ENCODE results near the gene SDC3.
"Not testable (repeated sequence)": the region's sequence is repeated elsewhere in the genome, so short reads cannot be mapped to it uniquely, and the experiment has no call there.

The SDC3 gene, protein sequence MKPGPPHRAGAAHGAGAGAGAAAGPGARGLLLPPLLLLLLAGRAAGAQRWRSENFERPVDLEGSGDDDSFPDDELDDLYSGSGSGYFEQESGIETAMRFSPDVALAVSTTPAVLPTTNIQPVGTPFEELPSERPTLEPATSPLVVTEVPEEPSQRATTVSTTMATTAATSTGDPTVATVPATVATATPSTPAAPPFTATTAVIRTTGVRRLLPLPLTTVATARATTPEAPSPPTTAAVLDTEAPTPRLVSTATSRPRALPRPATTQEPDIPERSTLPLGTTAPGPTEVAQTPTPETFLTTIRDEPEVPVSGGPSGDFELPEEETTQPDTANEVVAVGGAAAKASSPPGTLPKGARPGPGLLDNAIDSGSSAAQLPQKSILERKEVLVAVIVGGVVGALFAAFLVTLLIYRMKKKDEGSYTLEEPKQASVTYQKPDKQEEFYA

GRCh38 chr1:30908696-30909364 lies at the start of gene SDC3:
SDC3 (minus strand) TSS chr1:30908758; CDS start chr1:30908586, 172 bp downstream.
- no peak for DNase-seq

DNA sequence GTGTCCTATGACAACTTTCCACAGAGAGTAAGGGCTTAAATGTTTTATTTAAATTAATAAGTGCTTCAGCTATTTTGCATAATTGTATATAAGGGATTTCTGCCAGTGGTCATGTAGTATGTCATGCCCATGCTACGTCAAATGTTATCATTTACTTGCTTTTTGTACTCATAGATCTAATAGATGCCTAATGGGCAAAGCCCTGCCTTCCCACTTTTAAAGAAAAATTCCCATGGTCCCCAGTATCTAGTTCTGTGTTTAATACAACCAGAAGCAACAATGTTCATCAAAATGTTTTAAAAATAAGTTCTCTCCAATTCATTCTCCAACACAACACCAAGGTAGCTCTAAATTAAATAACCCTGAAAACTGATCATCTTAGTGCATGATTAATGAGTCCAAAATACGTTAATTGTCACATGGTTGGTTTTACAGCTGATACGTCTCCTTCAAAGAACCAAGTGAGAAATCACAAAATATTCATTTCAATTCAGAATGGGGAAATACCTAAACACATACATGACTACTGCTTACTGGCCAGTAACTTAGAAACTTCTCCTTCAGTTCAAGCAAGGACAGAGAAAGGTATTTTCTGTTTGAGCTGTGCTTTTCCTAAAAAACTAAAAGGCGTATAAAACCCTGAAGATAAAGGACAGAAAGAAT lies 49.1 kb upstream of the SDC3 start:
- no peak for DNase-seq

DNA sequence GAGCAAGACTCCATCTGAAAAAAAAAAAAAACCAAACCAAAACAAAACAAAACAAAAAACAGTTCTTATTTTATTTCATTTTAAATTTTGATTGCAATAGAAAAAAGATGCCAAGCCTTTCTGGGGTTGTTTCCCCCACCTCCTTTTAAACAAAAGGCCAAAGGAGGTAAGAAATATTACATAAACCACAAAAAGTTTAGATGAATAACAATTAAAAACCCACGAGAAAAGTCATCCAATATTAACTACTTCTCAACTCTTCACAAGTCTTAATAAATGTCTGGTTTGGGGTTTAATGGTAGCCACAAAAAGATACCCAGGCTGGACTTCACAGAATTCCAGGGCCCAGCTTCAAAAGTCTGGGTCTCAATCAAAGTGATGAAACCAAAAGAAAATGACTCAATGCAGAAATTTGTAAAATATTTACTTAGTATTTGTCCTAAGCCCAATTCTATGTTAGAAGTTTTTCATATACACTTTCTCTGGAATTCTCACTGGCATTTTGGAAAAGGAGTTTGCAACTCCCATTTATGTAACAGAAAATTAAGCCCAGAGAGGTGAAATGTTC lies 47.0 kb upstream of the SDC3 start:
- DNase-seq = no peak

DNA sequence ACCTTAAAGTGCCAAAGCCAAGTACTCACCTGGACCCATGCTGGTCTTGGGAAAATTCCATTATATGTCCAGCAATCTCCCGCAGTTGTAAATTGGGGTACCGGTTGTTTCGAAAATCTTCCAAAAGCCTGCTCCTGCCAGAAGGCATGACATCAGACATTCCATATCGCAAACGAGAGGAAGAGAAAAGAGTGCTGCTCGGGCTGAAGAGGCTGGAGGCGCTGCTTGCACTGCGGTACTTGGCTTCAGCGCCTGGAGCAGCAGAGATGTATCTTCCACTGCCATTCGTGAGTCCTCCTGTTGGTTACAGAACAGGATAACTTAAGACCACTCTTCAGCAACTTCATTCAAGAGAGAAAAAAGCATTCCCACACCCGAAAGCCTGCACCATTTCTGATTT lies 45.1 kb upstream of the SDC3 start:
- no peak for DNase-seq

DNA sequence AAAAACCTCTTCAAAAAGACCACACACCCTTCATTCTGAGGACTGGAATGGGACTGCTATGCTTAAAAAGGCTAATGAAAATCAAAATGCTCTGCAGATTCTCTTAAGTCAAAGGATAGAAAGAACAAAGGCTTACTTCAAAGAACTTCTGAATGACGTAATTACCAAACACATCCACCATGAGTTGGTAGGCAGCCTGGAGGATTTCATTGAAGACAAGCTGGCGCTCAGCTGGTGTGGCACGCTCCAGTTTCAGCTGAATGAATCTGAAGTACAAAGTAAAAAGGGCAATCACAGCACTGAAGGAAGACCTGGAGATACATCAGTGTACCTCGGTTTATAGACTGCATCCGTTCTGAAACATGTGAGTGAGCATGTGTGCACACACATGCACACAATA lies 43.5 kb upstream of the SDC3 start:
- DNase-seq = no peak

GRCh38 chr1:30950700-30951099 lies 42.1 kb upstream of the SDC3 start:
- no peak for DNase-seq

DNA sequence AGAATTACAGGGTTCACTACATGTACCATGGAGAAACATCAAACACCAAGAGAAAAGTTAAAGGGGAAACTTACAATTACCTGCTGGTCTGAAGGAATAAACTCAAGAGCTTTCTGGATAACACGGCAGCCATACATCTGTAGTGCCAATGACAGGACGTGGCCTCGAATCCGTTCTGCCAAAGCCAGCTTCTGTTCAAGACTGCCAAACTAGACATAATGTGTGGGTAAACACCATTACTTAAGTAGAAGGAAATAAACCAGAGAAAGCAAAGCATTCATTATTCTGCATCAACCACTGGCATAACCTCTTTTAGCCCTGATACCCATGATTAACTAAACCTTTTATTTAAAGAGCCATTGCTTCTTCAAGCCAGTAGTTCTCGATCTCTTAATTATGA lies 41.5 kb upstream of the SDC3 start:
- DNase-seq = peak; percentile 42

DNA sequence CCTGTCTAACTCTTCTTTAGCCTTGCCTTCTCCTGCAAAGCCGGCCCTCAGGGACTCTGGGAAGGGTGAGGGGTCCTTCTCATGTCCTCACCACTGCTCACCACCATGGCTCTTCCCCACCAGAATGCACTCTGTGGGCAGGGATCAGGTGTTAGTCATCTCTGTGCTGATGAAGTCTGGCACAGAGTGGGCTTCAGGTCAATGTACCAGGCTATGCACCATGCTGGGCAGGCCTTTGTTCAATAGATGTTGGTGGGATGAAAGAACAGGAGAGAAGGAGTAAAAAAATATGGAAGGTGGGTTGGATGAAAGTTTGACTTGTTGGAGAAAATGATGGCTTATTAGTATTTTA lies 40.9 kb upstream of the SDC3 start:
- DNase-seq = not testable (repeated sequence)

GRCh38 chr1:30948813-30949486 lies 40.4 kb upstream of the SDC3 start:
- not testable (repeated sequence) for DNase-seq

- no peak for DNase-seq
Observed at GRCh38 chr1:30948278-30948677, 39.7 kb upstream of the SDC3 start.

- DNase-seq = no peak
Observed at GRCh38 chr1:30947212-30947611, 38.7 kb upstream of the SDC3 start.

DNA sequence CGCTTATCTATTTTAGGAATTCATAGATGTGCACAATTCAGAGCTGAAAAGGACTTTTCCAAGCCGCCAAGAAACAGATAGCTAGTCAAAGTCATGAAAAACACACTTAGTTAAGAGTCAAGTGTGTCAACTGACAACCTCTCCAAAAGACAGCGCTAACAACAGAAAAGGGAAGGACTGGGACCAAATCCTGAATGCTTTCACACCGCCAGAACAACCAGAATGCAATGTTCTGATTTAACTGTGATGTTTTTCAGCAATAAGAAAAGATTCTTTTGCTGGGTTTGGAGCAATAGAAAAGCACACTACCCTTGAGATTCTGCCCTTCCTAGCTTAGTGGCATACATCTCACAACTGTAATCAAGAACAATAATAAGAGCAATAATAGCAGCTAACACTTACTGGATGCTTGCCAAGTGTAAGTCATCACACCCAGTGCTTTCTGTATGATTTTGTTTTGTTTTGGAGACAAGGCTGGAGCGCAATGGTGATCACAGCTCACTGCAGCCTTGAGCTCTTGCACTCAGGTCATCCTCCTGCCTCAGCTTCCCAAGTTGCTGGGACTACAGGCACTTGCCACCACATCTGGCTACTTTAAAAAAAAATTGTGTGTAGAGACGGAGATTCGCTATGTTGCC lies 33.9 kb upstream of the SDC3 start:
- no peak for DNase-seq

DNA sequence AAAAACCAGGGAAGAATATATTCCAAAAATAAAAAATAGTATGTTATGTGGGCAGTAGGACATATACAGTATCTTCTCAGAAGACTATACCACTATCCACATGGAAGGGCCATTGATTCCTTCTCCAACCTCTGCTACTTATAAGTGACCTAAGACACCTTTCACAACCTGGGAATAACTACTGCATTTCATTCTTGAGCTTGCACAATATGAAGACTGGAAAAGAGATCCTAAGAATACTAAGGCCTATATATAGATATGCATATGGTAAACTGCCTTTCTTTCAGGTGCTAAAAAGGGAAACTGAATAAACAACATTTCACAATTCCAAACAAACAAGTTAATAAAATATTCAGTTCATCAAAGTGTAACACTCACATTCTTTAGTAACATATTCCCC lies 32.0 kb upstream of the SDC3 start:
- DNase-seq = no peak

- DNase-seq = no peak
Observed at GRCh38 chr1:30936541-30937171, 28.1 kb upstream of the SDC3 start.

DNA sequence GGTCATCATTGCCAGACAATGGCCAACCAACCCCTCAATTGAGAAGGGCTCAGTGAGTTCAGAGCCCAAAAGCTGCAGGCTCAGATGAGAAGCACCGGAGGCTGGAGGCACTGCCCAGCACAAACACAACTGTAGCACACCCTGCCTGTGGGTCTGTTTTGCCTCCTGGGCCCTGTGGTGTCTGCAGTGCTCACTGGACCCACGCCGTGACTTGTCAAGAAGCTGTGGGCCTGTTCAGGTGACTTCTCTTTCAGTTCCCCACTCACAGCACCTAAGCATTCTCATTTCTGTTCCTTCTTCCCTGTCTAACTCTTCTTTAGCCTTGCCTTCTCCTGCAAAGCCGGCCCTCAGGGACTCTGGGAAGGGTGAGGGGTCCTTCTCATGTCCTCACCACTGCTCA lies 27.2 kb upstream of the SDC3 start:
- DNase-seq = not testable (repeated sequence)

- DNase-seq = no peak
Observed at GRCh38 chr1:30934613-30935012, 26.1 kb upstream of the SDC3 start.

GRCh38 chr1:30933874-30934252 lies 25.3 kb upstream of the SDC3 start:
- DNase-seq = no peak

DNA sequence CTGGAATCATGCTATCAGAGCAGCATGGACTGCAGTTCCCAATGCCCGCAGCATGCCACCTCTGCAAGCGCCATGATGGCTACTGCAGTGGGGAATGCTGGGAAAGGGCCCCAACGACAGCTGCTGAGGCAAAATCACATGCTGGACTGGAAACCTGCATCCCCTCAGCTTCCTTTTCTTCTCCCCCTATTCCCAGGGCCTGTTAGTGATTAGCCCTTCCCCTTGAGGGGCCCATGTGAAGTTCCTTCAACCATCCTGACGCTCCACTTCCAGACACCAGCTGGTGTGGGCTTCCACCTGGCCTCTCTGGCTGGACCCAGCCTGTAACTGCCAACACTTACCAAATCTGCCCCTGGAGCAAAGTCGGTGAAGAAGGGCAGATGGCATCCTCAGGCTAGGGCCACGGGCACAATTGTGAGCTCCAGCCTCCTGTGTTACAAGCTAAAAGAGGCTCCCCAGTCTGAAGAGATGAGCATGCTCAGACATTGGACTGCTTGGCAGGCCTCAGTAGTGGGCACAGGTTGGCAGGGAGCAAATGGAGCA lies 22.1 kb upstream of the SDC3 start:
- DNase-seq = no peak

- DNase-seq = no peak
Observed at GRCh38 chr1:30929944-30930525, 21.5 kb upstream of the SDC3 start.

GRCh38 chr1:30929135-30929889 lies 20.8 kb upstream of the SDC3 start:
- no peak for DNase-seq

GRCh38 chr1:30928789-30929134 lies 20.2 kb upstream of the SDC3 start:
- DNase-seq = no peak
